GM10266 (cell line): ENCODE data around the gene SIGLEC10.
"Not testable (repeated sequence)": the region's sequence is repeated elsewhere in the genome, so short reads cannot be mapped to it uniquely, and the experiment has no call there.

ENCODE experiments used
- DNase-seq: peaks from one replicate; pipeline ENCODE4 v3.0.0; 2012; ENCODE audit errors: extremely low spot score
- CTCF ChIP-seq: IDR thresholded peaks from 2 replicates; pipeline ENCODE4 v1.5.1; 2012; ENCODE audit warnings: mild to moderate bottlenecking, low read depth; ENCODE audit not compliant: control insufficient read depth, insufficient read depth; ENCODE audit errors: missing control alignments

SIGLEC10 gene

GRCh38 chr19:51417107-51417809 is at the start of gene SIGLEC10:
Gene SIGLEC10, minus strand, starts transcription at chr19:51417642. Its CDS starts 61 bp downstream, at chr19:51417581.
- TF ChIP-seq CTCF = no peak
- DNase-seq = peak; percentile 68

- DNase-seq = no peak
- TF ChIP-seq CTCF = no peak
These were observed 49.3 kb upstream of the SIGLEC10 start for GRCh38 chr19:51466723-51467122.

- not testable (repeated sequence) for DNase-seq
These were observed 46.6 kb upstream of the SIGLEC10 start for GRCh38 chr19:51463976-51464581.

- no peak for DNase-seq
These were observed 45.2 kb upstream of the SIGLEC10 start for GRCh38 chr19:51462681-51463080.

GRCh38 chr19:51462276-51462675 is 44.8 kb upstream of the SIGLEC10 start:
- no peak for TF ChIP-seq CTCF
- no peak for DNase-seq

More at GRCh38 chr19:51462681-51463080, 45.2 kb upstream of the SIGLEC10 start:
- TF ChIP-seq CTCF = no peak

- TF ChIP-seq CTCF = no peak
- no peak for DNase-seq
These were observed 44.3 kb upstream of the SIGLEC10 start for GRCh38 chr19:51461723-51462161.

GRCh38 chr19:51460164-51460992 is 42.9 kb upstream of the SIGLEC10 start:
- no peak for DNase-seq
- TF ChIP-seq CTCF = no peak
